Trophoblast cell (in vitro differentiated cells and primary cell): ENCODE data around the gene GTF3C2.

Experiments used
- DNase-seq, 2 donors: peaks; one replicate each; pipeline ENCODE4 v3.0.0-alpha.2; 2016
- H2AFZ ChIP-seq: 2 replicates; pipeline ENCODE4 v1.6.1; 2013; ENCODE audit warnings: low read length, moderate library complexity, mild to moderate bottlenecking; ENCODE audit not compliant: insufficient read depth, poor library complexity
- H2AK5ac ChIP-seq: 2 replicates; pipeline ENCODE4 v1.6.1; 2013; ENCODE audit warnings: mild to moderate bottlenecking, low read length
- H2BK120ac ChIP-seq: 2 replicates; pipeline ENCODE4 v1.6.1; 2013; ENCODE audit warnings: low read length, mild to moderate bottlenecking, moderate library complexity; ENCODE audit not compliant: insufficient read depth, poor library complexity
- H2BK12ac ChIP-seq: 2 replicates; pipeline ENCODE4 v1.6.1; 2013; ENCODE audit warnings: mild to moderate bottlenecking, low read length, moderate library complexity
- H2BK5ac ChIP-seq: 2 replicates; pipeline ENCODE4 v1.6.1; 2013; ENCODE audit warnings: low read length, low read depth, moderate library complexity, mild to moderate bottlenecking; ENCODE audit not compliant: poor library complexity
- H3K14ac ChIP-seq: 2 replicates; pipeline ENCODE4 v1.6.1; 2013; ENCODE audit warnings: mild to moderate bottlenecking, low read length
- H3K18ac ChIP-seq: 2 replicates; pipeline ENCODE4 v1.6.1; 2013; ENCODE audit warnings: mild to moderate bottlenecking, low read length
- H3K23ac ChIP-seq: 2 replicates; pipeline ENCODE4 v1.6.1; 2013; ENCODE audit warnings: low read length
- H3K27ac ChIP-seq: 2 replicates; pipeline ENCODE4 v1.5.1; 2013; ENCODE audit warnings: low read depth, mild to moderate bottlenecking, inconsistent platforms, low read length, moderate library complexity
- H3K27me3 ChIP-seq: 2 replicates; pipeline ENCODE4 v1.6.1; 2013; ENCODE audit warnings: inconsistent platforms, mild to moderate bottlenecking, low read length, moderate library complexity; ENCODE audit not compliant: insufficient read depth
- H3K36me3 ChIP-seq, 2 experiments: 1 replicate in 1 of 2; 2 replicates in 1 of 2; pipeline ENCODE4 v1.6.1; 2013; ENCODE audit warnings: low read length in 2 of 2, mild to moderate bottlenecking in 2 of 2, moderate library complexity in 1 of 2; ENCODE audit not compliant: insufficient read depth in 2 of 2, control insufficient read depth in 1 of 2
- H3K4ac ChIP-seq: 2 replicates; pipeline ENCODE4 v1.6.1; 2013; ENCODE audit warnings: low read depth, mild to moderate bottlenecking, low read length, moderate library complexity
- H3K4me1 ChIP-seq, 2 experiments: 1 replicate in 1 of 2; 2 replicates in 1 of 2; pipeline ENCODE4 v1.6.1; 2013; ENCODE audit warnings: low read length in 2 of 2, mild to moderate bottlenecking in 2 of 2, moderate library complexity in 1 of 2; ENCODE audit not compliant: insufficient read depth in 2 of 2, control insufficient read depth in 1 of 2
- H3K4me2 ChIP-seq: 2 replicates; pipeline ENCODE4 v1.6.1; 2013; ENCODE audit warnings: inconsistent platforms, mild to moderate bottlenecking, low read length, moderate library complexity
- H3K4me3 ChIP-seq: 2 replicates; pipeline ENCODE4 v1.5.1; 2013; ENCODE audit warnings: mild to moderate bottlenecking, low read depth, low read length, inconsistent platforms
- H3K79me1 ChIP-seq: one replicate; pipeline ENCODE4 v1.6.1; 2013; ENCODE audit warnings: low read length
- H3K79me2 ChIP-seq: 2 replicates; pipeline ENCODE4 v1.6.1; 2013; ENCODE audit warnings: low read length, mild to moderate bottlenecking; ENCODE audit not compliant: control insufficient read depth, insufficient read depth, poor library complexity
- H3K9ac ChIP-seq: 2 replicates; pipeline ENCODE4 v1.6.1; 2013; ENCODE audit warnings: mild to moderate bottlenecking, low read length
- H3K9me3 ChIP-seq: 2 replicates; pipeline ENCODE4 v1.6.1; 2013; ENCODE audit warnings: low read depth, mild to moderate bottlenecking, control low read depth, inconsistent platforms, low read length; ENCODE audit not compliant: insufficient read depth
- H4K12ac ChIP-seq: 2 replicates; pipeline ENCODE4 v1.6.1; 2013; ENCODE audit warnings: low read depth, mild to moderate bottlenecking, low read length, moderate library complexity
- H4K8ac ChIP-seq: 2 replicates; pipeline ENCODE4 v1.6.1; 2013; ENCODE audit warnings: low read depth, mild to moderate bottlenecking, low read length, moderate library complexity
- H4K91ac ChIP-seq: one replicate; pipeline ENCODE4 v1.6.1; 2013; ENCODE audit warnings: low read depth, mild to moderate bottlenecking, low read length, moderate library complexity
- WGBS: extraction: QIAGEN DNeasy Blood & Tissue Kit; methylation state at CpG from one replicate; pipeline ENCODE4 v1.1.7; 2013; ENCODE audit warnings: missing lambda C conversion rate; ENCODE audit not compliant: insufficient read length, insufficient coverage; ENCODE audit errors: extremely low coverage; 5-methylcytosine and 5-hydroxymethylcytosine counted together

The GTF3C2 gene

GRCh38 chr2:27294928-27295327 lies 61.6 kb downstream of the GTF3C2 start:
- Histone ChIP-seq H2BK5ac (no peak overlapping the region), H3K36me3 (no peaks in the 10 kb centered on the region), H3K23ac (no peak overlapping the region), H2BK120ac (no peak overlapping the region), H4K8ac (no peak overlapping the region), H3K18ac (no peak overlapping the region), H4K12ac (no peak overlapping the region), H3K9ac (no peak overlapping the region), H3K27me3 (no peaks in the 10 kb centered on the region), H3K79me2 (no peaks in the 10 kb centered on the region), H2AK5ac (no peak overlapping the region), H3K4me2 (no peak overlapping the region), H2BK12ac (no peak overlapping the region), H3K79me1 (no peaks in the 10 kb centered on the region), H3K4me1 (no peaks in the 10 kb centered on the region), H3K27ac (no peak overlapping the region), H2AFZ (no peak overlapping the region), H3K4me3 (no peak overlapping the region), H3K4ac (no peak overlapping the region), H4K91ac (no peak overlapping the region), H3K14ac (no peak overlapping the region), H3K9me3 (no peaks in the 10 kb centered on the region)
- no CpG with 5 or more reads among the region's 8 CpGs for WGBS
- no peak for DNase-seq

DNA sequence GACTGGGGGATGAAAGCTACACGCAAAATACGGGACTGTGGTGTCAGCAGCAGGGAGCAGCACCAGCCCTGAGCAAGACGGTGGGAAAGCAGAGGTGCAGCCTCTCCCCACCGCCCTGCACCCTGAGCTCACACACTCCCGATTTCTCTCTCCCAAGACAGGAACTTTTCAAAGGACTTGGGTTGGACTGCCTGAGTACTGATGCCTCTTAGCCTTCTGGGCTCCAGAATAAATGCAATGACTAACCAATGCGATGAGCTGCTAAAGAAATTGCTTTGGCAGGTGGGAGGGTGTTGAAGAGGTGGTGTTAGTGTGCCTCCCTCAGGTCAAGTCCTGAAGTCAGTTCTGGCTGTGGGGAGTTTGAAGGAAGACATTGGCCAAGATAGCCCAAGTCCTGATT lies 64.7 kb downstream of the GTF3C2 start:
- no peak overlapping the region for H4K8ac ChIP-seq

DNA sequence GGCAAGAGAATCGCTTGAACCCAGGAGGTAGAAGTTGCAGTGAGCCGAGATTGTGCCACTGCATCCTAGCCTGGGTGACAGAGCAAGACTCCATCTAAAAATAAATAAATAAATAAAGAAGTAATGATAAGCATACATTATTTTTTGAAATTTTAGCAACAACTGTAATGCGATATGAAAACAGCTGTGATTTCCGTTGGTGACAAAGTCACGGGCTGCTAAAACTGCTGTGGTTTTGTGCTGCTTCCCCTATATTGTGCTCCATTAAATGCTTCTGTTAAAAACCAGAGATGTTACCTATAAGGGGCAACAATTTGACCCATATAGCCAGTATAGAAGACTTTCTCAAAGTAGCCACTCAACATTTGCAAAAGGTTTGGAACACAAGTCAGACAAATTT lies 66.0 kb downstream of the GTF3C2 start:
- Histone ChIP-seq H3K18ac (no peak overlapping the region), H3K4me1 (no peaks in the 10 kb centered on the region), H3K36me3 (no peaks in the 10 kb centered on the region), H2AFZ (no peak overlapping the region), H4K12ac (no peak overlapping the region), H2BK120ac (no peak overlapping the region), H2AK5ac (no peak overlapping the region), H4K8ac (no peak overlapping the region), H4K91ac (no peak overlapping the region), H3K4me3 (no peak overlapping the region), H3K79me1 (no peaks in the 10 kb centered on the region), H3K9ac (no peak overlapping the region), H3K14ac (no peak overlapping the region), H3K27me3 (no peaks in the 10 kb centered on the region), H3K4ac (no peak overlapping the region), H3K9me3 (no peaks in the 10 kb centered on the region), H3K23ac (no peak overlapping the region), H2BK5ac (no peak overlapping the region), H2BK12ac (no peak overlapping the region), H3K79me2 (no peaks in the 10 kb centered on the region), H3K4me2 (no peak overlapping the region), H3K27ac (no peak overlapping the region)
- WGBS = no CpG with 5 or more reads among the region's 5 CpGs
- no peak for DNase-seq

More for the DNA sequence above, 64.7 kb downstream of the GTF3C2 start:
- no peak overlapping the region for H3K27ac ChIP-seq
- H3K79me2 ChIP-seq = no peaks in the 10 kb centered on the region
- no peak overlapping the region for H3K14ac ChIP-seq
- no peak overlapping the region for H2BK5ac ChIP-seq
- H4K91ac ChIP-seq = no peak overlapping the region
- no peaks in the 10 kb centered on the region for H3K4me1 ChIP-seq
- no CpG with 5 or more reads among the region's 6 CpGs for WGBS
- no peak overlapping the region for H3K4ac ChIP-seq
- H3K4me2 ChIP-seq = no peak overlapping the region
- H2BK12ac ChIP-seq = no peak overlapping the region
- no peaks in the 10 kb centered on the region for H3K27me3 ChIP-seq
- no peak overlapping the region for H2BK120ac ChIP-seq
- no peak overlapping the region for H4K12ac ChIP-seq
- no peak overlapping the region for H3K9ac ChIP-seq
- no peak overlapping the region for H3K4me3 ChIP-seq
- no peaks in the 10 kb centered on the region for H3K9me3 ChIP-seq
- H3K36me3 ChIP-seq = no peaks in the 10 kb centered on the region
- DNase-seq = peak in 1 of 2 donors; percentile 18
- H2AFZ ChIP-seq = no peak overlapping the region
- no peak overlapping the region for H2AK5ac ChIP-seq
- no peak overlapping the region for H3K18ac ChIP-seq
- H3K23ac ChIP-seq = no peak overlapping the region
- H3K79me1 ChIP-seq = no peaks in the 10 kb centered on the region

GRCh38 chr2:27288610-27289009 lies 68.0 kb downstream of the GTF3C2 start:
- H3K23ac ChIP-seq = no peak overlapping the region
- no peak overlapping the region for H3K4me3 ChIP-seq
- no peak overlapping the region for H3K14ac ChIP-seq
- WGBS = no CpG with 5 or more reads among the region's 3 CpGs
- H3K4ac ChIP-seq = no peak overlapping the region
- no peaks in the 10 kb centered on the region for H3K9me3 ChIP-seq
- no peak overlapping the region for H4K91ac ChIP-seq
- no peak overlapping the region for H4K8ac ChIP-seq
- no peaks in the 10 kb centered on the region for H3K79me2 ChIP-seq
- no peaks in the 10 kb centered on the region for H3K79me1 ChIP-seq
- no peaks in the 10 kb centered on the region for H3K27me3 ChIP-seq
- H2AFZ ChIP-seq = no peak overlapping the region
- H2BK12ac ChIP-seq = no peak overlapping the region
- no peak overlapping the region for H3K18ac ChIP-seq
- H3K9ac ChIP-seq = no peak overlapping the region
- no peak overlapping the region for H2BK120ac ChIP-seq
- H3K4me1 ChIP-seq = no peaks in the 10 kb centered on the region
- no peak overlapping the region for H3K4me2 ChIP-seq
- no peak for DNase-seq
- no peak overlapping the region for H2BK5ac ChIP-seq
- H4K12ac ChIP-seq = no peak overlapping the region
- H2AK5ac ChIP-seq = no peak overlapping the region
- no peak overlapping the region for H3K27ac ChIP-seq
- no peaks in the 10 kb centered on the region for H3K36me3 ChIP-seq
